ENCODE measurements around the gene UMAD1.

GRCh38 chr7:7897509-7897908 is 257.0 kb downstream of the UMAD1 start:
- no peak for TF ChIP-seq CTCF (IDR thresholded peaks at IDR 0.05)
- no peak for TF ChIP-seq ZFX (IDR thresholded peaks at IDR 0.05; ENCODE audit: borderline replicate concordance)

All from 22Rv1 (cell line).